ENCODE data around the gene SCRN1.

Gene SCRN1

GRCh38 chr7:30003098-30003497, 13.5 kb upstream of the SCRN1 start:
- DNase-seq (ENCODE audit: low read depth, low spot score), result no peak

- no peak for DNase-seq (ENCODE audit: low read depth, low spot score)
Measured at GRCh38 chr7:30001998-30002397, 12.4 kb upstream of the SCRN1 start.

- no peak for DNase-seq (ENCODE audit: low read depth, low spot score)
Measured at GRCh38 chr7:29998489-29998888, 8.9 kb upstream of the SCRN1 start.

GRCh38 chr7:29996321-29996720, 6.7 kb upstream of the SCRN1 start:
- no peak for DNase-seq (ENCODE audit: low read depth, low spot score)

- no peak for DNase-seq (ENCODE audit: low read depth, low spot score)
Measured at GRCh38 chr7:29995652-29996051, 6.1 kb upstream of the SCRN1 start.

- DNase-seq (ENCODE audit: low read depth, low spot score), result no peak
Measured at GRCh38 chr7:29993140-29993539, 3.5 kb upstream of the SCRN1 start.

- no peak for DNase-seq (ENCODE audit: low read depth, low spot score)
Measured at GRCh38 chr7:29991937-29992336, 2.3 kb upstream of the SCRN1 start.

GRCh38 chr7:29990931-29991330, 1.3 kb upstream of the SCRN1 start:
- no peak for DNase-seq (ENCODE audit: low read depth, low spot score)

GRCh38 chr7:29988424-29989256, 961 bp downstream of the SCRN1 start:
- no peak for DNase-seq (ENCODE audit: low read depth, low spot score)

GRCh38 chr7:29987811-29988317, 1.7 kb downstream of the SCRN1 start:
- DNase-seq (ENCODE audit: low read depth, low spot score), result no peak

GRCh38 chr7:29987083-29987482, 2.5 kb downstream of the SCRN1 start:
- DNase-seq (ENCODE audit: low read depth, low spot score), result no peak

GRCh38 chr7:29980151-29980550, 9.4 kb downstream of the SCRN1 start:
- no peak for DNase-seq (ENCODE audit: low read depth, low spot score)

GRCh38 chr7:29977886-29978651, 11.5 kb downstream of the SCRN1 start:
- no peak for DNase-seq (ENCODE audit: low read depth, low spot score)

- no peak for DNase-seq (ENCODE audit: low read depth, low spot score)
Measured at GRCh38 chr7:29976673-29977415, 12.8 kb downstream of the SCRN1 start.

GRCh38 chr7:29976266-29976665, 13.3 kb downstream of the SCRN1 start:
- no peak for DNase-seq (ENCODE audit: low read depth, low spot score)

- DNase-seq (ENCODE audit: low read depth, low spot score), result no peak
Measured at GRCh38 chr7:29975561-29975960, 14.0 kb downstream of the SCRN1 start.

- no peak for DNase-seq (ENCODE audit: low read depth, low spot score)
Measured at GRCh38 chr7:29974286-29974685, 15.3 kb downstream of the SCRN1 start.

- DNase-seq (ENCODE audit: low read depth, low spot score), result no peak
Measured at GRCh38 chr7:29972315-29972669, 17.3 kb downstream of the SCRN1 start.

GRCh38 chr7:29971566-29972314, 17.9 kb downstream of the SCRN1 start:
- DNase-seq (ENCODE audit: low read depth, low spot score), result no peak

GRCh38 chr7:29970158-29970557, 19.4 kb downstream of the SCRN1 start:
- no peak for DNase-seq (ENCODE audit: low read depth, low spot score)

- no peak for DNase-seq (ENCODE audit: low read depth, low spot score)
Measured at GRCh38 chr7:29969738-29970137, 19.9 kb downstream of the SCRN1 start.
